ENCODE data around the gene ANKRD28. TPM values are rescaled to one million over a fixed set of nuclear protein-coding genes. Genes with fewer than 3 reads are reported as not detected.

ANKRD28 gene
- total RNA-seq, 1 experiment from 2014 or later, result 53.0 TPM

DNA sequence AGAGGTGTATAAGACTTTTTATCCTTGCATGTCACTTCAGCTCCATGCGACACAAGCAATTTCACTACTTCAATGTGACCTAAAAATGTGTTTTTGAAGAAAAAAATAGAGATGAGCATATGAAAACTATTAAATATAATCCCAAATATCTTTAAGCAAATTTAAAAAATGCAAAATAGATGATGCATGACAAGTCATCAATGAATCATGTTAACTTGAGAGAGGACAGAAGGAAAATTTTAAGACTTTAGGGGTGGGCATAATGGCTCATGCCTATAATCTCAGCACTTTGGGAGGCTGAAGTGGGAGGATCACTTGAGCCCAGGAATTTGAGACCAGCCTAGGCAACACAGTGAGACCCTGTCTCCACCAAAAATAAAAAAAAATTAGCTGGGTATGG, 73.3 kb downstream of the ANKRD28 start:
- POLR2A ChIA-PET (ENCODE audit: unreplicated experiment), result no interaction called here
- H3K9me2 ChIP-seq (replicated peaks; ENCODE audit: low read length), result no peaks in the 10 kb centered on the region
- CTCF ChIA-PET, result no interaction called here

DNA sequence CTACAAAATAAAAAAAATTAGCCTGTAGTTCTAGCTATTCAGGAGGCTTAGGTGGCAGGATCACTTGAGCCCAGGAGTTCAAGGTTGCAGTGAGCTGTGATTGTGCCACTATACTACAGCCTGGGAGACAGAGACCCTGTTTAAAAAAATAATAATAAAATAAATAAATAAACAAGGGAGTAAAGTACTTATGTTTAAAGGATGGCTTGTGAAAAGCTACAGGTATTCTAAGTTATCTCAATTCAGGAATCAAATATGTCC, 74.2 kb downstream of the ANKRD28 start:
- no peak for ATAC-seq
- POLR2A ChIA-PET (ENCODE audit: unreplicated experiment), result no interaction called here
- no TSS peak for BruUV-seq (replicated peaks)

More for the DNA sequence above, 73.3 kb downstream of the ANKRD28 start:
- Histone ChIP-seq H3K4me2 (ENCODE audit: low read length) (no peak overlapping the region), H3K9me3 (ENCODE audit: low read length) (no peaks in the 10 kb centered on the region), H3K79me2 (ENCODE audit: low read length) (no peaks in the 10 kb centered on the region), H2AFZ (ENCODE audit: low read length) (no peak overlapping the region), H3F3A (ENCODE audit: low read length, unreplicated experiment) (no peaks in the 10 kb centered on the region), H4K20me1 (ENCODE audit: low read length) (no peaks in the 10 kb centered on the region), H3K4me3 (ENCODE audit: low read length) (no peak overlapping the region), H3K27ac (ENCODE audit: low read length) (no peak overlapping the region), H3K36me3 (ENCODE audit: low read depth, low read length) (peaks cover 36% of the 10 kb centered on the region), H3K27me3 (ENCODE audit: low read length) (no peaks in the 10 kb centered on the region), H3K9ac (ENCODE audit: low read length) (no peak overlapping the region), H3K4me1 (ENCODE audit: insufficient read depth, low read length) (no peaks in the 10 kb centered on the region)
- DNase-seq (peak; percentile 14), ATAC-seq (peak; percentile 37; the same call in 1 of the 2 replicates)
- intact Hi-C loops (cut with micrococcal nuclease), result no loop called here
- TF ChIP-seq, protein P1, sequence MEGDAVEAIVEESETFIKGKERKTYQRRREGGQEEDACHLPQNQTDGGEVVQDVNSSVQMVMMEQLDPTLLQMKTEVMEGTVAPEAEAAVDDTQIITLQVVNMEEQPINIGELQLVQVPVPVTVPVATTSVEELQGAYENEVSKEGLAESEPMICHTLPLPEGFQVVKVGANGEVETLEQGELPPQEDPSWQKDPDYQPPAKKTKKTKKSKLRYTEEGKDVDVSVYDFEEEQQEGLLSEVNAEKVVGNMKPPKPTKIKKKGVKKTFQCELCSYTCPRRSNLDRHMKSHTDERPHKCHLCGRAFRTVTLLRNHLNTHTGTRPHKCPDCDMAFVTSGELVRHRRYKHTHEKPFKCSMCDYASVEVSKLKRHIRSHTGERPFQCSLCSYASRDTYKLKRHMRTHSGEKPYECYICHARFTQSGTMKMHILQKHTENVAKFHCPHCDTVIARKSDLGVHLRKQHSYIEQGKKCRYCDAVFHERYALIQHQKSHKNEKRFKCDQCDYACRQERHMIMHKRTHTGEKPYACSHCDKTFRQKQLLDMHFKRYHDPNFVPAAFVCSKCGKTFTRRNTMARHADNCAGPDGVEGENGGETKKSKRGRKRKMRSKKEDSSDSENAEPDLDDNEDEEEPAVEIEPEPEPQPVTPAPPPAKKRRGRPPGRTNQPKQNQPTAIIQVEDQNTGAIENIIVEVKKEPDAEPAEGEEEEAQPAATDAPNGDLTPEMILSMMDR (conservative IDR thresholded peaks at IDR 0.05; ENCODE audit: low read depth, low read length), result no peak
- no peak for TF ChIP-seq EZH2 (IDR thresholded peaks at IDR 0.05; ENCODE audit: low read length, unreplicated experiment)
- no peak for TF ChIP-seq EZH2phosphoT487 (IDR thresholded peaks at IDR 0.05; ENCODE audit: borderline replicate concordance, low read length)
- no TSS peak for BruUV-seq (replicated peaks)

DNA sequence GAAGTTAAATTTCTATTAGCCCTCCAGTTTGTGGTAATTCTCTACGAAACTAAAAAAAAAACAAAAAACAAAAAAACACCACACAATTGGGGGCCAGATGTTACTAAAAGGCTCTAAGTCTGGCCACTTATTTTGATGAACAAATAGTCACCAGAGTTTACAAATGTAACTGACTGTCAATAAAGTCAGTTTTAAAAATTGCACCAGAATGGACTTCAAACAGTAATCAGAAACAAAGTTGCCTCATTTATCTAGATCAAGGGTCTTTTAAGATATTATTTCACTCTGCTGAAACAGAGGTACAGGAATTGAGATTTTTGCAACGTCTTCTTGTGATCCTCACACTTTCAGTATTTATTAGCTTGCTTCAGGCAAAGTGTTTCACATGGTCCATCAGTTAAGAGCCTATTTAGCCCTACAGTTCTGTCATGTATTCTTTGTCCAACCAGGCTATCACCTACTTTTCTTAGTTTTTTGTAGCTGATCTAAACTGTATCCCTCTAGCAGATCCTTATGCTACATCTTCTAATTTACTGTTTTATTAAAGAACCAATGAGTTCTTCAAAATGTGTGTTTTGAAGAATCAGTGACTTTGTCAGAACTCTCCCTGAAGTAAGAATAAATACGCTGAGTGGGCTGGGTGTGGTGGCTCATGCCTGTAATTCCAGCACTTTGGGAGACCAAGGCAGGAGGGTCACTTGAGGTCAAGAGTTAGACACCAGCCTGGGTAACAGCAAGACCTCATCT, 74.7 kb downstream of the ANKRD28 start:
- Histone ChIP-seq H3K9ac (ENCODE audit: low read length) (no peak overlapping the region), H3K4me3 (ENCODE audit: low read length) (no peak overlapping the region), H3F3A (ENCODE audit: low read length, unreplicated experiment) (no peaks in the 10 kb centered on the region), H3K27me3 (ENCODE audit: low read length) (no peaks in the 10 kb centered on the region), H3K4me2 (ENCODE audit: low read length) (no peak overlapping the region), H3K79me2 (ENCODE audit: low read length) (no peaks in the 10 kb centered on the region), H2AFZ (ENCODE audit: low read length) (no peak overlapping the region), H3K9me2 (replicated peaks; ENCODE audit: low read length) (no peaks in the 10 kb centered on the region), H3K4me1 (ENCODE audit: insufficient read depth, low read length) (no peaks in the 10 kb centered on the region), H4K20me1 (ENCODE audit: low read length) (no peaks in the 10 kb centered on the region), H3K36me3 (ENCODE audit: low read depth, low read length) (peaks cover 37% of the 10 kb centered on the region), H3K9me3 (ENCODE audit: low read length) (no peaks in the 10 kb centered on the region), H3K27ac (ENCODE audit: low read length) (no peak overlapping the region)
- POLR2A ChIA-PET (ENCODE audit: unreplicated experiment), result no interaction called here
- BruUV-seq (replicated peaks), result no TSS peak
- ATAC-seq, result no peak
- no peak for DNase-seq
- intact Hi-C loops (cut with micrococcal nuclease), result no loop called here
- TF ChIP-seq EZH2phosphoT487 (IDR thresholded peaks at IDR 0.05; ENCODE audit: borderline replicate concordance, low read length), result no peak
- TF ChIP-seq, protein P1 (conservative IDR thresholded peaks at IDR 0.05; ENCODE audit: low read depth, low read length), result no peak
- TF ChIP-seq EZH2 (IDR thresholded peaks at IDR 0.05; ENCODE audit: low read length, unreplicated experiment), result no peak
- CTCF ChIA-PET, result no interaction called here

More for the DNA sequence above, 74.2 kb downstream of the ANKRD28 start:
- Histone ChIP-seq H3K4me3 (ENCODE audit: low read length) (no peak overlapping the region), H3K79me2 (ENCODE audit: low read length) (no peaks in the 10 kb centered on the region), H3K27ac (ENCODE audit: low read length) (no peak overlapping the region), H3F3A (ENCODE audit: low read length, unreplicated experiment) (no peaks in the 10 kb centered on the region), H3K9me2 (replicated peaks; ENCODE audit: low read length) (no peaks in the 10 kb centered on the region), H3K36me3 (ENCODE audit: low read depth, low read length) (peaks cover 34% of the 10 kb centered on the region), H2AFZ (ENCODE audit: low read length) (no peak overlapping the region), H3K4me2 (ENCODE audit: low read length) (no peak overlapping the region), H3K9ac (ENCODE audit: low read length) (no peak overlapping the region), H4K20me1 (ENCODE audit: low read length) (no peaks in the 10 kb centered on the region), H3K9me3 (ENCODE audit: low read length) (no peaks in the 10 kb centered on the region), H3K4me1 (ENCODE audit: insufficient read depth, low read length) (no peaks in the 10 kb centered on the region), H3K27me3 (ENCODE audit: low read length) (no peaks in the 10 kb centered on the region)
- intact Hi-C loops (cut with micrococcal nuclease), result no loop called here
- CTCF ChIA-PET, result no interaction called here
- DNase-seq, result no peak
- TF ChIP-seq, protein P1 (conservative IDR thresholded peaks at IDR 0.05; ENCODE audit: low read depth, low read length), result no peak
- TF ChIP-seq EZH2 (IDR thresholded peaks at IDR 0.05; ENCODE audit: low read length, unreplicated experiment) (no peak), EZH2phosphoT487 (IDR thresholded peaks at IDR 0.05; ENCODE audit: borderline replicate concordance, low read length) (no peak)

Data from PC-3 (cell line).